Transverse colon (tissue), 4 donors: ENCODE data around the gene OPN1LW.

Experiments
- CTCF ChIP-seq, 5 experiments: fragments of 200-600 bp in 3 of 5; fragments of 450-650 bp in 2 of 5; sonication (generic) in 3 of 5; IDR thresholded peaks; 1 replicate in 2 of 5; 2 replicates in 3 of 5; pipeline ENCODE4 v1.5.1; 2016 to 2017; ENCODE audit warnings: antibody characterized with exemption in 5 of 5, inconsistent platforms in 3 of 5, mild to moderate bottlenecking in 2 of 5, moderate library complexity in 1 of 5
- EP300 ChIP-seq: sonication (generic); formaldehyde crosslinking; IDR thresholded peaks from one replicate; pipeline ENCODE4 v1.6.1; 2017; ENCODE audit warnings: antibody characterized with exemption, low read depth
- POLR2A ChIP-seq: fragments of 450-650 bp; IDR thresholded peaks from one replicate; pipeline ENCODE4 v1.6.1; 2016; ENCODE audit warnings: antibody characterized with exemption, mild to moderate bottlenecking, moderate library complexity
- POLR2AphosphoS5 ChIP-seq, 3 donors: sonication (generic); formaldehyde crosslinking; IDR thresholded peaks; one replicate each; pipeline ENCODE4 v1.6.1; 2016; ENCODE audit warnings: antibody characterized with exemption in 3 of 3

- TF ChIP-seq CTCF (IDR thresholded peaks at IDR 0.05) (no peak), POLR2A (no peak), POLR2AphosphoS5 (IDR thresholded peaks at IDR 0.05) (no peak), EP300 (no peak)
Measured at GRCh38 chrX:154142386-154142785, 1.7 kb upstream of the OPN1LW start.
